ENCODE results near the gene CMC1. TPM values are rescaled to one million over a fixed set of nuclear protein-coding genes. Genes with fewer than 3 reads are reported as not detected.
"Not testable (repeated sequence)": the region's sequence is repeated elsewhere in the genome, so short reads cannot be mapped to it uniquely, and the experiment has no call there.

CMC1 gene, protein sequence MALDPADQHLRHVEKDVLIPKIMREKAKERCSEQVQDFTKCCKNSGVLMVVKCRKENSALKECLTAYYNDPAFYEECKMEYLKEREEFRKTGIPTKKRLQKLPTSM
- total RNA-seq, result 10 to 100 TPM in 4 of 6 donors, 1 to 10 TPM in 2; 4.6 to 20.7 (median 14.1) TPM

GRCh38 chr3:28241221-28242160, at the start of gene CMC1:
TSS of gene CMC1 (plus strand) at chr3:28241619. CDS start at chr3:28241794, 175 bp downstream.
- TF ChIP-seq POLR2A (IDR thresholded peaks at IDR 0.05) (peak in 3 of 4 donors; percentile 62 to 93 (median 93)), POLR2AphosphoS5 (IDR thresholded peaks at IDR 0.05) (peak; percentile 88 to 96), CTCF (IDR thresholded peaks at IDR 0.05) (no peak), EP300 (IDR thresholded peaks at IDR 0.05) (peak in 1 of 4 donors; percentile 2)
- Histone ChIP-seq H3K36me3 (no peaks in the 10 kb centered on the region), H3K27ac (peak within 1 kb of the TSS; percentile 86 to 91 (median 90)), H3K4me1 (peaks cover 14 to 23% (median 18%) of the 10 kb centered on the region in 4 donors), H3K4me3 (peak within 1 kb of the TSS; percentile 68 to 96 (median 88)), H3K27me3 (no peaks in the 10 kb centered on the region), H3K9me3 (no peaks in the 10 kb centered on the region)
- ATAC-seq (ENCODE audit: low FRiP score in 2 of 2) (peak; percentile 99 to 100), DNase-seq (peak; percentile 99)
- WGBS, 2 donors, result 1% methylated on average over 49 to 67 of the region's 68 CpGs

GRCh38 chr3:28198161-28198560, 43.3 kb upstream of the CMC1 start:
- H3K36me3 ChIP-seq, result no peaks in the 10 kb centered on the region
- WGBS, 2 donors, result 89 to 90% methylated on average over 3 of the region's 3 CpGs
- no peaks in the 10 kb centered on the region for H3K27me3 ChIP-seq
- TF ChIP-seq EP300 (IDR thresholded peaks at IDR 0.05), result no peak
- TF ChIP-seq POLR2A (IDR thresholded peaks at IDR 0.05), result no peak
- no peak for TF ChIP-seq CTCF (IDR thresholded peaks at IDR 0.05)
- TF ChIP-seq POLR2AphosphoS5 (IDR thresholded peaks at IDR 0.05), result no peak
- peaks cover 0 to 9% (median 0%) of the 10 kb centered on the region in 4 donors for H3K9me3 ChIP-seq
- no peaks in the 10 kb centered on the region for H3K4me1 ChIP-seq
- no peak overlapping the region for H3K27ac ChIP-seq
- DNase-seq (no peak), ATAC-seq (ENCODE audit: low FRiP score in 2 of 2) (no peak)
- no peak overlapping the region for H3K4me3 ChIP-seq

GRCh38 chr3:28198974-28199373, 42.4 kb upstream of the CMC1 start:
- peak overlapping the region in 1 of 4 donors; percentile 54 for H3K27ac ChIP-seq
- H3K27me3 ChIP-seq, result no peaks in the 10 kb centered on the region
- TF ChIP-seq CTCF (IDR thresholded peaks at IDR 0.05), result no peak
- TF ChIP-seq EP300 (IDR thresholded peaks at IDR 0.05), result no peak
- no peak for TF ChIP-seq POLR2A (IDR thresholded peaks at IDR 0.05)
- no peak for TF ChIP-seq POLR2AphosphoS5 (IDR thresholded peaks at IDR 0.05)
- DNase-seq (no peak), ATAC-seq (ENCODE audit: low FRiP score in 2 of 2) (no peak)
- H3K4me3 ChIP-seq, result peak overlapping the region in 2 of 4 donors; percentile 14 to 30
- H3K9me3 ChIP-seq, result peaks cover 0 to 9% (median 0%) of the 10 kb centered on the region in 4 donors
- H3K36me3 ChIP-seq, result no peaks in the 10 kb centered on the region
- H3K4me1 ChIP-seq, result no peaks in the 10 kb centered on the region
- 55 to 61% methylated on average over 3 of the region's 3 CpGs for WGBS, 2 donors

DNA sequence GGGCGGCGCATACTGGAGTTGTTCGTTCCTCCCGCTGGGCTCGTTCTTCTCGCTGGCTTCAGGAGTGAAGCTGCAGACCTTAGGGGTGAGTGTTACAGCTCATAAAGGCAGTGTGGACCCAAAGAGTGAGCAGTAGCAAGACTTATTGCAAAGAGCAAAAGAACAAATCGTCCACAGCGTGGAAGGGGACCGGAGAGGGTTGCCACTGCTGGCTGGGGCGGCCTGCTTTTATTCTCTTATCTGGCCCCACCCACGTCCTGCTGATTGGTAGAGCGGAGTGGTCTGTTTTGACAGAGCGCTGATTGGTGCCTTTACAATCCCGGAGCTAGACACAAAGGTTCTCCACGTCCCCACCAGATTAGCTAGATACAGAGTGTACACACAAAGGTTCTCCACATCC, 41.8 kb upstream of the CMC1 start:
- not testable (repeated sequence) for H3K36me3 ChIP-seq; H3K9me3 ChIP-seq; DNase-seq; ATAC-seq (ENCODE audit: low FRiP score in 2 of 2); H3K4me1 ChIP-seq; H3K27me3 ChIP-seq
- WGBS, 2 donors, result 90 to 94% methylated on average over 15 of the region's 15 CpGs
- TF ChIP-seq POLR2A (IDR thresholded peaks at IDR 0.05), result peak in 1 of 4 donors; percentile 40
- Histone ChIP-seq H3K27ac (peak overlapping the region in 1 of 4 donors; percentile 54), H3K4me3 (peak overlapping the region in 2 of 4 donors; percentile 14 to 30)

DNA sequence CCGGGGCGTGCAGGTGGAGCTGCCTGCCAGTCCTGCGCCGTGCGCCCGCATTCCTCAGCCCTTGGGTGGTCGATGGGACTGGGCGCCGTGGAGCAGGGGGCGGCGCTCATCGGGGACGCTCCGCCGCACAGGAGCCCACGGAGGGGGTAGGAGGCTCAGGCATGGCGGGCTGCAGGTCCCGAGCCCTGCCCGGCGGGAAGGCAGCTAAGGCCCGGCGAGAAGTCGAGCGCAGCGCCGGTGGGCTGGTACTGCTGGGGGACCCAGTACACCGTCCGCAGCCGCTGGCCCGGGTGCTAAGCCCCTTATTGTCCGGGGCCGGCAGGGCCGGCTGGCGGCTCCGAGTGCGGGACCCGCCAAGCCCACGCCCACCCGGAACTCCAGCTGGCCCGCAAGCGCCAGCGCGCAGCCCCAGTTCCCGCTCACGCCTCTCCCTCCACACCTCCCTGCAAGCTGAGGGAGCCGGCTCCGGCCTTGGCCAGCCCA, 41.0 kb upstream of the CMC1 start:
- WGBS, 2 donors, result 83 to 97% methylated on average over 3 to 29 of the region's 47 CpGs
- ATAC-seq (ENCODE audit: low FRiP score in 2 of 2); H3K9me3 ChIP-seq; H3K27me3 ChIP-seq; H3K36me3 ChIP-seq; H3K4me1 ChIP-seq; H3K27ac ChIP-seq: not testable (repeated sequence)
- peak overlapping the region in 3 of 4 donors; percentile 8 to 34 (median 27) for H3K4me3 ChIP-seq
- DNase-seq, result peak in 1 of 2 donors; percentile 85

All from upper lobe of left lung (tissue), 6 donors.